Right atrium auricular region (tissue), 2 donors: ENCODE data around the gene SH3BGRL. TPM values are rescaled to one million over a fixed set of nuclear protein-coding genes. Genes with fewer than 3 reads are reported as not detected.
"Not testable (repeated sequence)": the region's sequence is repeated elsewhere in the genome, so short reads cannot be mapped to it uniquely, and the experiment has no call there.

ENCODE experiments used
- DNase-seq: peaks from one replicate; pipeline ENCODE4 v3.0.0-alpha.2; 2019; ENCODE audit warnings: low spot score
- H3K27ac ChIP-seq, 2 donors: fragments of 200-600 bp; sonication (generic); 1 replicate in 1 of 2; 2 replicates in 1 of 2; pipeline ENCODE4 v1.5.1; 2016 to 2019
- H3K27me3 ChIP-seq, 2 donors: fragments of 200-600 bp; sonication (generic); one replicate each; pipeline versions ENCODE4 v1.5.1 to v1.6.0; 2017 to 2019
- H3K36me3 ChIP-seq: fragments of 200-600 bp; sonication (generic); one replicate; pipeline ENCODE4 v1.5.1; 2016
- H3K4me1 ChIP-seq, 2 donors: fragments of 200-600 bp; sonication (generic); one replicate each; pipeline versions ENCODE4 v1.5.1 to v1.6.0; 2017 to 2019
- H3K4me3 ChIP-seq, 2 donors: fragments of 200-600 bp; sonication (generic); 1 replicate in 1 of 2; 2 replicates in 1 of 2; pipeline ENCODE4 v1.5.1; 2017 to 2019; ENCODE audit warnings: mild to moderate bottlenecking in 1 of 2, moderate library complexity in 1 of 2
- H3K9me3 ChIP-seq, 2 donors: fragments of 200-600 bp; sonication (generic); one replicate each; pipeline ENCODE4 v1.5.1; 2019
- total RNA-seq, 2 donors: library from RNA; depleted of rRNA; stranded (reverse); fragments of >200 nt; gene quantifications; one replicate each; pipeline ENCODE4 v1.1.0, GENCODE V29; 2016
- TF ChIP-seq, protein P1 (sequence below), 2 donors: fragments of 200-600 bp; sonication (generic); IDR thresholded peaks; one replicate each; pipeline ENCODE4 v1.5.1; 2019; ENCODE audit warnings: antibody characterized with exemption in 2 of 2

Gene SH3BGRL
- total RNA-seq, 2 donors from 2014 or later: 57.5 to 62.0 TPM

DNA sequence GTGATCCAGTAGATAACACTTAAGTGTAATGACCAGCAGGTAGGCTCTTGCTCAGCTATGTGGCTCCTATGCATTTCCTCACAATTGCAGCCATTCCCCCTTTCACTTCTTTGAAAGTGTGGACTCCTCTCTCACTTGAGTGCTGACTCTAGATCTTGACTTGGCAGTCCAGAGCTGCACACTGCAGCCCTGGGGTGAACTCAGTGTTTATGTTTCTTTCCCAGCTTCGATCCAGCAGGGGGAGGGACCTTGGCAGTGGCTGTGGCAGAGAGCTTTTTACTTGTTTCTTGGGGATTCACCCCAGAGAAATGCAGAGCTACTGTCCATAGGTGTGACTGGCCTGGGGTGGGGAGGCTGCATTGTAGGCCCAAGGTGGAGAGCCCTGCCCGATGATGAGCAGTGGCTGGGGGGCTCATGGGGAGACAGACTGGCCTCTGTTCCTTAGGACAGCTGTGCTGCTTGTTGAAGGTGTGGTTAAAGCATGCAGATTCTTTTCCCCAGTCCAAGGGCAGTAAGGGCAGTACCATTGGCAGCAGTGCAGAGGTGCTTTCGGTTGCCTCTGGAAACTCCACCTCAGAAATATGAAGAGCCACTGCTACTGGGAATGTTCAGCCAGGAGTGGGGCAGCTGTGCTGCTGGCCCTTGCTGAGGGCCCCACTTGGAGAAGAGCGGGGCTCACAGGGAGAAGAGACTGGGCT is 134.7 kb downstream of the SH3BGRL start:
- TF ChIP-seq, protein P1, sequence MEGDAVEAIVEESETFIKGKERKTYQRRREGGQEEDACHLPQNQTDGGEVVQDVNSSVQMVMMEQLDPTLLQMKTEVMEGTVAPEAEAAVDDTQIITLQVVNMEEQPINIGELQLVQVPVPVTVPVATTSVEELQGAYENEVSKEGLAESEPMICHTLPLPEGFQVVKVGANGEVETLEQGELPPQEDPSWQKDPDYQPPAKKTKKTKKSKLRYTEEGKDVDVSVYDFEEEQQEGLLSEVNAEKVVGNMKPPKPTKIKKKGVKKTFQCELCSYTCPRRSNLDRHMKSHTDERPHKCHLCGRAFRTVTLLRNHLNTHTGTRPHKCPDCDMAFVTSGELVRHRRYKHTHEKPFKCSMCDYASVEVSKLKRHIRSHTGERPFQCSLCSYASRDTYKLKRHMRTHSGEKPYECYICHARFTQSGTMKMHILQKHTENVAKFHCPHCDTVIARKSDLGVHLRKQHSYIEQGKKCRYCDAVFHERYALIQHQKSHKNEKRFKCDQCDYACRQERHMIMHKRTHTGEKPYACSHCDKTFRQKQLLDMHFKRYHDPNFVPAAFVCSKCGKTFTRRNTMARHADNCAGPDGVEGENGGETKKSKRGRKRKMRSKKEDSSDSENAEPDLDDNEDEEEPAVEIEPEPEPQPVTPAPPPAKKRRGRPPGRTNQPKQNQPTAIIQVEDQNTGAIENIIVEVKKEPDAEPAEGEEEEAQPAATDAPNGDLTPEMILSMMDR (IDR thresholded peaks at IDR 0.05): no peak
- DNase-seq: no peak
- Histone ChIP-seq H3K27me3 (no peaks in the 10 kb centered on the region), H3K9me3 (peaks cover 0 to 5% of the 10 kb centered on the region in 2 donors), H3K4me1 (no peaks in the 10 kb centered on the region), H3K36me3 (no peaks in the 10 kb centered on the region), H3K27ac (no peak overlapping the region), H3K4me3 (no peak overlapping the region)

GRCh38 chrX:81337805-81338204 is 135.9 kb downstream of the SH3BGRL start:
- TF ChIP-seq, protein P1 (IDR thresholded peaks at IDR 0.05): no peak
- peaks cover 0 to 5% of the 10 kb centered on the region in 2 donors for H3K9me3 ChIP-seq
- no peak for DNase-seq
- H3K27me3 ChIP-seq: no peaks in the 10 kb centered on the region
- H3K27ac ChIP-seq: no peak overlapping the region
- H3K4me1 ChIP-seq: no peaks in the 10 kb centered on the region
- H3K36me3 ChIP-seq: no peaks in the 10 kb centered on the region
- no peak overlapping the region for H3K4me3 ChIP-seq

GRCh38 chrX:81338924-81339323 is 137.0 kb downstream of the SH3BGRL start:
- Histone ChIP-seq H3K9me3 (peaks cover 0 to 5% of the 10 kb centered on the region in 2 donors), H3K27me3 (no peaks in the 10 kb centered on the region), H3K4me1 (no peaks in the 10 kb centered on the region), H3K27ac (no peak overlapping the region), H3K36me3 (no peaks in the 10 kb centered on the region), H3K4me3 (no peak overlapping the region)
- no peak for DNase-seq
- TF ChIP-seq, protein P1 (IDR thresholded peaks at IDR 0.05): no peak

DNA sequence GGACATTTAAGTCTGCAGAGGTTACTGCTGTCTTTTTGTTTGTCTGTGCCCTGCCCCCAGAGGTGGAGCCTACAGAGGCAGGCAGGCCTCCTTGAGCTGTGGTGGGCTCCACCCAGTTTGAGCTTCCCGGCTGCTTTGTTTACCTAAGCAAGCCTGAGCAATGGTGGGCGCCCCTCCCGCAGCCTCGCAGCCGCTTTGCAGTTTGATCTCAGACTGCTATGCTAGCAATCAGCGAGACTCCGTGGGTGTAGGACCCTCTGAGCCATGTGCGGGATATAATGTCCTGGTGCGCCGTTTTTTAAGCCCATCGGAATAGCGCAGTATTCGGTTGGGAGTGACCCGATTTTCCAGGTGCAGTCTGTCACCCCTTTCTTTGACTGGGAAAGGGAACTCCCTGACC is 143.4 kb downstream of the SH3BGRL start:
- not testable (repeated sequence) for H3K4me3 ChIP-seq, H3K9me3 ChIP-seq, H3K4me1 ChIP-seq, H3K36me3 ChIP-seq, H3K27me3 ChIP-seq, H3K27ac ChIP-seq, DNase-seq

Other genes starting within 250 kb of the SH3BGRL start
- 1 to 10 TPM; 1.2 to 3.6 TPM for gene HMGN5, start 189 bp upstream of the SH3BGRL start, total RNA-seq